Calu3 (cell line): ENCODE measurements around the gene SMARCC1. TPM values are rescaled to one million over a fixed set of nuclear protein-coding genes. Genes with fewer than 3 reads are reported as not detected.
A peak's percentile ranks its signal among the peaks of the same experiment; 100 is the strongest.
"Not testable (repeated sequence)": the region's sequence is repeated elsewhere in the genome, so short reads cannot be mapped to it uniquely, and the experiment has no call there.

Experiments
- BruUV-seq: library from RNA; stranded (reverse); fragments of 400-500 nt; replicated peaks from 2 replicates; lab custom pipeline; 2021; lab: Mats Ljungman, UMichigan
- CTCF ChIA-PET: fragments of 300-600 bp; sonication (Branson Sonifier 250); formaldehyde crosslinking; loops from one replicate; lab custom pipeline; 2022; ENCODE audit warnings: antibody characterized with exemption; lab: Charles Lee
- DNase-seq: peaks from one replicate; pipeline ENCODE4 v3.0.0; 2022
- H3K27ac Mint-ChIP-seq: one replicate; pipeline ENCODE4 v1.8.0; 2022; ENCODE audit warnings: mixed read lengths; ENCODE audit not compliant: unreplicated experiment
- H3K27me3 Mint-ChIP-seq: one replicate; pipeline ENCODE4 v1.8.0; 2022; ENCODE audit warnings: mixed read lengths; ENCODE audit not compliant: unreplicated experiment
- H3K36me3 Mint-ChIP-seq: one replicate; pipeline ENCODE4 v1.8.0; 2022; ENCODE audit warnings: mild to moderate bottlenecking, moderate library complexity, mixed read lengths; ENCODE audit not compliant: insufficient read depth, unreplicated experiment
- H3K4me1 Mint-ChIP-seq: one replicate; pipeline ENCODE4 v1.8.0; 2022; ENCODE audit warnings: mild to moderate bottlenecking, low read depth, mixed read lengths; ENCODE audit not compliant: unreplicated experiment
- H3K4me3 Mint-ChIP-seq: one replicate; pipeline ENCODE4 v1.8.0; 2022; ENCODE audit warnings: mild to moderate bottlenecking, low read depth, moderate library complexity, mixed read lengths; ENCODE audit not compliant: unreplicated experiment
- H3K9me3 Mint-ChIP-seq: one replicate; pipeline ENCODE4 v1.8.0; 2022; ENCODE audit warnings: low read depth, mixed read lengths; ENCODE audit not compliant: unreplicated experiment
- CTCF ChIP-seq: fragments of 200-600 bp; IDR thresholded peaks from one replicate; pipeline ENCODE4 v1.8.0; 2022; ENCODE audit warnings: antibody characterized with exemption; ENCODE audit not compliant: unreplicated experiment
- intact Hi-C: fragments of 100-400 bp; cut with micrococcal nuclease; formaldehyde crosslinking; loops from one replicate; pipeline ENCODE4 v1.10.0; 2022; ENCODE audit not compliant: unreplicated experiment
- total RNA-seq: library from RNA; stranded (reverse); gene quantifications from 2 replicates; pipeline ENCODE4 v1.2.3, GENCODE V29; 2022

SMARCC1 gene
- total RNA-seq, 1 experiment from 2014 or later: 122 TPM

GRCh38 chr3:47747558-47747957 is 34.1 kb downstream of the SMARCC1 start:
- intact Hi-C loops: no loop called here
- Mint-ChIP-seq H3K36me3 (peaks cover 28% of the 10 kb centered on the region), H3K27me3 (no peaks in the 10 kb centered on the region), H3K9me3 (no peaks in the 10 kb centered on the region), H3K4me1 (no peaks in the 10 kb centered on the region), H3K27ac (no peak overlapping the region), H3K4me3 (no peak overlapping the region)
- CTCF ChIA-PET: no interaction called here
- DNase-seq: no peak
- TF ChIP-seq CTCF: no peak
- no TSS peak for BruUV-seq

- H3K9me3 Mint-ChIP-seq: no peaks in the 10 kb centered on the region
- H3K36me3 Mint-ChIP-seq: peaks cover 25% of the 10 kb centered on the region
- H3K27ac Mint-ChIP-seq: no peak overlapping the region
- intact Hi-C loops: no loop called here
- no peak overlapping the region for H3K4me3 Mint-ChIP-seq
- no peaks in the 10 kb centered on the region for H3K4me1 Mint-ChIP-seq
- no peaks in the 10 kb centered on the region for H3K27me3 Mint-ChIP-seq
- TF ChIP-seq CTCF: no peak
- CTCF ChIA-PET: no interaction called here
- no TSS peak for BruUV-seq
- DNase-seq: no peak
These were observed 35.4 kb downstream of the SMARCC1 start for GRCh38 chr3:47746264-47746663.

GRCh38 chr3:47743855-47744254 is 37.8 kb downstream of the SMARCC1 start:
- Mint-ChIP-seq H3K36me3 (peaks cover 29% of the 10 kb centered on the region), H3K27ac (no peak overlapping the region), H3K4me1 (no peaks in the 10 kb centered on the region), H3K4me3 (no peak overlapping the region), H3K27me3 (no peaks in the 10 kb centered on the region), H3K9me3 (no peaks in the 10 kb centered on the region)
- CTCF ChIA-PET: no interaction called here
- no peak for DNase-seq
- intact Hi-C loops: no loop called here
- TF ChIP-seq CTCF: no peak
- BruUV-seq: no TSS peak

GRCh38 chr3:47743352-47743751 is 38.3 kb downstream of the SMARCC1 start:
- H3K27ac Mint-ChIP-seq, intact Hi-C loops, CTCF ChIA-PET, H3K27me3 Mint-ChIP-seq, H3K4me3 Mint-ChIP-seq, BruUV-seq, H3K9me3 Mint-ChIP-seq, DNase-seq, H3K4me1 Mint-ChIP-seq: not testable (repeated sequence)
- H3K36me3 Mint-ChIP-seq: peaks cover 29% of the 10 kb centered on the region

- H3K36me3 Mint-ChIP-seq: peaks cover 35% of the 10 kb centered on the region
These were observed 39.8 kb downstream of the SMARCC1 start for GRCh38 chr3:47741925-47742324.

More at GRCh38 chr3:47741925-47742324, 39.8 kb downstream of the SMARCC1 start:
- DNase-seq: no peak
- Mint-ChIP-seq H3K4me1 (no peaks in the 10 kb centered on the region), H3K27ac (no peak overlapping the region), H3K4me3 (no peak overlapping the region), H3K9me3 (no peaks in the 10 kb centered on the region), H3K27me3 (no peaks in the 10 kb centered on the region)
- CTCF ChIA-PET: no interaction called here
- no peak for TF ChIP-seq CTCF
- BruUV-seq: TSS peak; percentile 9
- intact Hi-C loops: no loop called here
